Tibial artery (tissue), 4 donors: ENCODE data around the gene SND1.

Experiments
- DNase-seq, 2 donors: peaks; one replicate each; pipeline ENCODE4 v3.0.0-alpha.2; 2019
- H3K27ac ChIP-seq, 2 donors: fragments of 200-600 bp; sonication (generic) in 1 of 2; 1 replicate in 1 of 2; 2 replicates in 1 of 2; pipeline ENCODE4 v1.5.1; 2018 to 2019; ENCODE audit warnings: mild to moderate bottlenecking in 1 of 2
- H3K27me3 ChIP-seq, 2 donors: fragments of 200-600 bp; sonication (generic) in 1 of 2; one replicate each; pipeline versions ENCODE4 v1.5.1 to v1.6.0; 2016 to 2019
- H3K36me3 ChIP-seq, 3 donors: fragments of 200-600 bp; sonication (generic) in 2 of 3; one replicate each; pipeline ENCODE4 v1.5.1; 2016 to 2019; ENCODE audit warnings: mild to moderate bottlenecking in 2 of 3
- H3K4me1 ChIP-seq, 4 donors: fragments of 200-600 bp; sonication (generic) in 2 of 4; 1 replicate in 3 of 4; 2 replicates in 1 of 4; pipeline ENCODE4 v1.5.1; 2016 to 2019
- H3K4me3 ChIP-seq, 2 donors: fragments of 200-600 bp; sonication (generic) in 1 of 2; 1 replicate in 1 of 2; 2 replicates in 1 of 2; pipeline ENCODE4 v1.5.1; 2018 to 2019; ENCODE audit warnings: mild to moderate bottlenecking in 2 of 2
- H3K9me3 ChIP-seq, 3 donors: fragments of 200-600 bp; sonication (generic) in 1 of 3; one replicate each; pipeline ENCODE4 v1.5.1; 2016 to 2019
- CTCF ChIP-seq, 2 experiments: fragments of 200-600 bp in 1 of 2; fragments of 450-650 bp in 1 of 2; IDR thresholded peaks; one replicate each; pipeline ENCODE4 v1.5.1; 2017 to 2019; ENCODE audit warnings: antibody characterized with exemption in 2 of 2, mild to moderate bottlenecking in 1 of 2, moderate library complexity in 1 of 2
- intact Hi-C: fragments of 100-400 bp; cut with DNase I; formaldehyde crosslinking; loops from one replicate; pipeline ENCODE4 v1.15.0; 2023; ENCODE audit warnings: low total_unique reads

Gene SND1

DNA sequence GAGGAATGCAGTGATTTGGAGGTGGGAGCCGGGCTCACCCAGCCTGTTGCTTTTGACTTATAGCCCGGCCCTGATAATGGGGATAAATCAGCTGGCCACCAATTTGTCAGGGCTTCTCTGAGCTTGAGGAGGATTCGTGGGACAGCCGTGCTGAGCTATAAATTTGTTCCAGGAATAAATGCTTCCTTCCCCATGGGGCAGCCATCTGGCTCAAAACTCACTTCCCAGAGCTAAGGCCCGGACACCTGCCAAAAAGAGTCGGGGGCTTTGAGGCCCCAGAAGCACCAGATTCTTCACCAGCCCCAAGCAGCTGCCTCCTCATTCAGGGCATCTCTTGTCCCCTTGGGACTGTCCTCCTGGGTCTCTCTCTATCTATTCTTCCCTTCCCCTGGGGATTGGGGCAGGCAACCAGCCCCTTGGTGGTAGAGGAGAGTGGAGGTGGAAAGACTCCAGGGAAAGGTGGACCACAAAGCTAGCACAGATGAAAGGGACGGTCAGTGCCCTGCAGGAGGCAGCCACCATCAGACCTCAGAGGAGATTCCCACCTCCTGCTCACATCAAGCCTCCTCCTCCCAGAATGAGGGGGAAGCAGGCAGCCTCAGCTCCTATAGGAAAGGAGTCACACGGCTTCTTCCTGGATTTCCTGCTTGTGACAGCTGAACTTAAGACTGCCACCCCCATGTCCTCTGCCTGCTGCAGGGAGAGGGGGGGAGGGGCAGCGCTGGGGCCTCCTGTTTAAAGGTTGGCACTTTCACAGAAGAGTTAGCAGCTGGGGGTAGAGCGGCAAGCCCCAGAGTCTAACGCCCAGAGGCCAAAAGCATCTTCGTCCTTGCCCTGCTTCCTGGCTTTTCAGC, 423.5 kb downstream of the SND1 start:
- no peak for DNase-seq
- no peak overlapping the region for H3K4me3 ChIP-seq
- H3K27ac ChIP-seq = no peak overlapping the region
- intact Hi-C loops = no loop called here
- TF ChIP-seq CTCF (IDR thresholded peaks at IDR 0.05) = no peak
- no peaks in the 10 kb centered on the region for H3K4me1 ChIP-seq
- H3K36me3 ChIP-seq = peaks cover 13 to 84% (median 31%) of the 10 kb centered on the region in 3 donors
- no peaks in the 10 kb centered on the region for H3K9me3 ChIP-seq
- no peaks in the 10 kb centered on the region for H3K27me3 ChIP-seq

DNA sequence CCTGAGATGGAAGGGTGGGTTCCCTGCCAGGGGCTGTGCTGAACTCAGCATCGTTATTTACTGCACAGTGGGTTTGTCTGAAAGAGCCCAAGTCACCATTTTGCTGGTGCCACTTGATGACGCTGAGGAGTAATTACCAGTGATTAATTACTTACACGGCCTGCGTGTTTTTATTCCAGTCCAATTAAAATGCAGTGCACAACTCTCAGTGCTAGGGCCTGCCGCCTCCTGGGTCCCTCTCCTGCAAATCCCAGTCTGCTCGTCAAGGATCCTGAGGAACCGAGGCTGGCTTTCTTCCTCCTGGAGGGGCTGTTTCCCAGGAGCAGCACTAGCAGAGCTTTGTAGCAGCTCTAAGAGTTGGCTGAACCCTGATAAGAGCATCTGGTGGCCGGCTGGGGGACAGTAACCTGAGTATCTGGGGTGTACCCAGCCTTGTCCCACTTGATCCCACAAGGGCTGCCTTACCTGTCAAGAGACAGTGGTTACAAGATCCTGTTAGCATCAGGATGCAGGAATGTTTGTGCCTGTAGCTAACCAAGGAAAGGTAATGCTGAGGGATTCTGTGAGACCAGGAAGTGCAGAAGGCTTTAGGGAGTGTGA, 424.3 kb downstream of the SND1 start:
- Histone ChIP-seq H3K4me1 (no peaks in the 10 kb centered on the region), H3K9me3 (no peaks in the 10 kb centered on the region), H3K36me3 (peaks cover 13 to 92% (median 38%) of the 10 kb centered on the region in 3 donors), H3K4me3 (no peak overlapping the region), H3K27ac (no peak overlapping the region), H3K27me3 (no peaks in the 10 kb centered on the region)
- DNase-seq = no peak
- intact Hi-C loops = no loop called here
- no peak for TF ChIP-seq CTCF (IDR thresholded peaks at IDR 0.05)

GRCh38 chr7:128076796-128077271, 424.8 kb downstream of the SND1 start:
- no peak for DNase-seq
- Histone ChIP-seq H3K27me3 (no peaks in the 10 kb centered on the region), H3K27ac (no peak overlapping the region), H3K4me3 (no peak overlapping the region), H3K36me3 (peaks cover 18 to 94% (median 44%) of the 10 kb centered on the region in 3 donors), H3K4me1 (no peaks in the 10 kb centered on the region), H3K9me3 (no peaks in the 10 kb centered on the region)
- no peak for TF ChIP-seq CTCF (IDR thresholded peaks at IDR 0.05)
- intact Hi-C loops = no loop called here

DNA sequence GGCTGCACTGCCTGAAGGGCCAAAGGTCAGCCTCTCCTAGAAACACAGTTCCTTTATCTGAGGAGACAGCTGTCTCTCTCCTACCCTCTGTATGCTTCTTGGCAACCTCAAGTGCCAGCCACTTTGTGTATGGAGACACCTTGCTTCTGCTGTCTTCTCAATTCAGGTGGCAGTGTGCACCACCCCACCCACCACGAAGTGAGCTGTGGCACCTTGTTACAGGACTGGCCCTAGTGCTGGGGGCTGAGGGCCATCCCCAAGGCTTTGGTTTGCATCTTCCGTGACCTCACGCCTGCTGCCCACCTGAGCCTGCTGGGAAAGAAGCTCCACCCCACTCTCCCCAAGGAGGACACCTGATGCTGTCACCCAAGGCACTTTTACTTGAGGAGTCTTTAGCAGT, 426.3 kb downstream of the SND1 start:
- Histone ChIP-seq H3K36me3 (peaks cover 27 to 96% (median 57%) of the 10 kb centered on the region in 3 donors), H3K4me1 (no peaks in the 10 kb centered on the region), H3K27me3 (no peaks in the 10 kb centered on the region), H3K27ac (no peak overlapping the region), H3K9me3 (no peaks in the 10 kb centered on the region), H3K4me3 (no peak overlapping the region)
- no peak for TF ChIP-seq CTCF (IDR thresholded peaks at IDR 0.05)
- DNase-seq = no peak
- intact Hi-C loops = no loop called here

- no peak for TF ChIP-seq CTCF (IDR thresholded peaks at IDR 0.05)
- intact Hi-C loops = no loop called here
- Histone ChIP-seq H3K27ac (no peak overlapping the region), H3K4me1 (no peaks in the 10 kb centered on the region), H3K4me3 (no peak overlapping the region), H3K9me3 (no peaks in the 10 kb centered on the region), H3K36me3 (peaks cover 27 to 96% (median 61%) of the 10 kb centered on the region in 3 donors), H3K27me3 (no peaks in the 10 kb centered on the region)
- no peak for DNase-seq
These were observed 428.2 kb downstream of the SND1 start for GRCh38 chr7:128080169-128080568.
